Adipose tissue (tissue), 3 donors: ENCODE data around the gene IGF2. TPM values are rescaled to one million over a fixed set of nuclear protein-coding genes. Genes with fewer than 3 reads are reported as not detected.

ENCODE experiments used
- H3K27ac ChIP-seq: one replicate; pipeline ENCODE4 v1.5.1; 2013; ENCODE audit warnings: low read depth, low read length
- WGBS, 3 donors: extraction: QIAGEN DNeasy Blood & Tissue Kit; methylation state at CpG; one replicate each; pipeline ENCODE4 v1.1.7; 2013; 5-methylcytosine and 5-hydroxymethylcytosine counted together
- polyA plus RNA-seq, 3 donors: library from polyadenylated mRNA; stranded (reverse); fragments of 200-250 nt; gene quantifications; one replicate each; pipeline ENCODE4 v1.2.3, GENCODE V29; 2013
- donor health status: healthy with polysubstance abuse.
- donor health status: Bipolar disorder and iron deficiency.
- donor health status: healthy.

Gene IGF2
- polyA plus RNA-seq, 3 donors, result 6.7 to 133 (median 31.7) TPM

DNA sequence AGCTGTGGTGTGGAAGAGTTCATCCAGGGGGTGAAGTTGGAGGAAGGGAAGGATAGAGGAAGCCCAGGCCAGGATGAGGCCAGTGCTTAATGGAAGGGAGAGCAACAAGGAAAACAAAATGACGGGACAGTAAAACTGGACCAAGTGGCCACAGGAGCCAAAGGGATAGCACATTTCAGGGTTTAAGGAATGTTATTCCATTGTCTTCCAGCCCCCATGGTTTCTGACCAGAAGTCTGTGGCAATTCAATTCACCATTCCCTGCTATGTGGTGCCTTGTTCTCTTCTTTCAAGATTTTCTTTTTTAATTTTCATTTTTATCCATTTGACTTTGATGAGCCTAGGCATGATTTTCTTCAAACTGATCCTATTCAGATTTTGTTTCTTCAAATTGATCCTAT is 22.5 kb downstream of the IGF2 start:
- 81 to 92% (median 84%) methylated on average over 1 of the region's 1 CpG for WGBS, 3 donors
- H3K27ac ChIP-seq, result no peak overlapping the region

GRCh38 chr11:2115308-2115707 is 23.9 kb downstream of the IGF2 start:
- no peak overlapping the region for H3K27ac ChIP-seq
- 96 to 99% (median 96%) methylated on average over 11 to 12 of the region's 12 CpGs for WGBS, 3 donors

DNA sequence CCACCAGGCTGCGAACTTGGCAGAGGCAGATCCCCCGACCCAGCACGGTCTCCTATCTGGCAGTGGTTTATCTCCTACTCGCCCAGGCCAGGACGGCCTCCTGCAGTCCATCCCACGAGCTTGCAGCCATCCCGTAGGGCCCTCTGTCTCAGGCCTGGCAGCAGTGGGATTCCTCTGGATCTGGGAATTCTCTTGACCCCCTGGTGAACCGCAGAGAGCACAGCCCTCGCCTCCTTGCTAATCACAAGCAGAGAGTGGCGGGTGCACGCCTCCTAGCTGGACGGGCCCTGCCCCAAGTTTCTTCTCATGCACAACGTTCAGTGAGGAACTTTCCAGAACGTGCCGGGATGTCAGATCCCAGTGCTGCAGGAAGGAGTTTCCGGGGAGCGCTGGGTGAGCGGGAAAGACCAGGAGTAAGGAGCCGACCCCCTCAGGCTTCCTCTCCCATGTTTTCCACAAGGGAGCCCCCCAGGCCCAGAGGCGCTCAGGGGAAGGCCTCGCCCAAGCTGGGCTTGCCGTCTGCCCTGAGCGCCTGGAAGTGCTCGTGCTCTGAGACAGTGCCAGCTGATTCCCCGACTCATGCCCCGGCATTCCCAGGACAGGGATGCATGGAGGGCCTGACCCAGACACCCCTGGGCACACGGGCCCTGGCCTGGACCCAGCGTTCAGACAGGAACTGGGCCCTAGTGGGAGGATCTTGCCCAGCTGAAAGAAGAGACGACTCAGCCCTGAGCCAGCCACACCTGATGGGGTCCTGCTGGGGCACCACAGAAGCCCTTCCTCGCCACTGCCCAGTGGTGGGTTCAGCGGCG is 24.6 kb downstream of the IGF2 start:
- WGBS, 3 donors, result 79 to 85% (median 82%) methylated on average over 32 of the region's 32 CpGs
- H3K27ac ChIP-seq, result no peak overlapping the region

DNA sequence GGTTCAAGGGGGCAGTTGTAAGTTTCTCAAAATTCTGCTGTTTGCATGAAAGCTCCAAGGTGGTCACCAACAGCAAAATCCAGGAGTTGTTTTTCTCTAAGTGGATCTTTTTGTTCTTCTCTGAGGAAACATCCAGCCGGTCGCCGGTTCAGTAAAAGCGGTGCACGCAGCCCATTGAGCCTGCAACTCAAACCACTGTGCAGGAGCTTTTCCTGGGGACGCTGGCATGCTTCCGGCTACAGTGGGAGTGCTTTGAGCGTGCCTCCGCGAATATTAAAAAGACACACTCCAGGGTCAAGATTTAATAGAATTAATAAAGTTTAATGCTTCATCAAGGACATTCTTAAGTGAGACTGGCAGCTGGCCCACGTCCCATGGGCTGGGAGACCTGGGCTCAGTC is 25.4 kb downstream of the IGF2 start:
- WGBS, 3 donors, result 77 to 86% (median 84%) methylated on average over 11 of the region's 11 CpGs
- H3K27ac ChIP-seq, result no peak overlapping the region

GRCh38 chr11:2110521-2110920 is 28.7 kb downstream of the IGF2 start:
- H3K27ac ChIP-seq, result no peak overlapping the region
- 82 to 87% (median 86%) methylated on average over 12 of the region's 12 CpGs for WGBS, 3 donors

DNA sequence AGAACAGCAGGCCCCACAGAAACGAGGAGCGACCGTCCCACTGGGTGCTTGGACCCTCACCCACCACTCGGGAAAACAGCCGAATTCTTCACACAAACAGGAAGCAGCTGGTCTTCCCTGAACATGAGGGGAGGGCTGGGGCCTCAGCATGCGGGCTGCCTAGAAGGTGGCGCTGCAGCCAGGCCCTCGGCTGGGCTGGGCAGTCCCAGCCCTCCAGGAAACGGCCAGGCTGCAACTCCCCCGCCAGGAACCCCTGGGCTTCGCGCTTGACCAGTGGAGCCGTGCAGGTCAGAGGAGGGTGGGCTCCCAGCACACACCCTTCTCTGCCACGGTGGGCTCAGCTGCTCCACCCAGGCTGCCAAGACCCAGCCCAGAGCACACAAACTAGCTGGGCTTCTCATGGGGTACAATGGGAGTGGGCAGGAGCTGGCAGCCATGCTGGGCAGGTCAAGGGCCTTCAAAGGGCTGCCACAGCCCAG is 29.6 kb downstream of the IGF2 start:
- 23 to 55% (median 25%) methylated on average over 14 of the region's 14 CpGs for WGBS, 3 donors
- H3K27ac ChIP-seq, result no peak overlapping the region

- no peak overlapping the region for H3K27ac ChIP-seq
- WGBS, 3 donors, result 51 to 73% (median 53%) methylated on average over 21 to 23 of the region's 23 CpGs
Measured at GRCh38 chr11:2108675-2109491, 30.3 kb downstream of the IGF2 start.

DNA sequence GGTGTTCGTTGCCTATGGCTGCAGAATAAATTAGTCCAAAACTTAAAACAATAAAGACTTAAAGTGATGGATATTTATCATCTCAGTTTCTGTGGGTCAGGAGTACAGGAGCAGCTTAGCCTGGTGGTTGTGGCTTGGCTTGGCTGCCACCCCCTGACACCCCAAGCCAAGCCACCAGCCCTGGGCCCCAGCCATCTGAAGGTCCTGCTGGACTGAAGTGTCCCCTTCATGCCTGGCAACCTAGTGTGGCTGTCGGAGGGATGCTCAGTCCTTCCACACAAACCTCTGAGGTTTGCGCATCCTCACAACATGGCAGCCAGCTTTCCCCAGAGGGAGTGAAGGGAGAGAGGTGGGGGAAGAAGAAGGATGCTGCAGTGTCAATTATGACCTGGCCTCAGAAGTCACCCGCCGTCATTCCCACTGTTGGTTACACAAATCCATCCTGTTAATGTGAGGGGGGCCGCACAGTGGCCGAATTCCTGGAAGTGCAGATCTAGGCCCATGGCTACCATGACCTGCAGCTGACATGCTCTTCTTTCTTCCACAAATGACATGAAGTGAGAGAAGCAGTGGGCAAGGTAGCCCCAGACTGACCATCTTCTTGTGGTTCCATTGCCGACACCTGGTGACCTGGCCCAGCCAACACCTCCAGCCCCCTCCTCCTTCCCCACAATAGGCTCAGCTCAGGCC is 31.1 kb downstream of the IGF2 start:
- WGBS, 3 donors, result 89 to 96% (median 95%) methylated on average over 8 of the region's 8 CpGs
- H3K27ac ChIP-seq, result no peak overlapping the region

DNA sequence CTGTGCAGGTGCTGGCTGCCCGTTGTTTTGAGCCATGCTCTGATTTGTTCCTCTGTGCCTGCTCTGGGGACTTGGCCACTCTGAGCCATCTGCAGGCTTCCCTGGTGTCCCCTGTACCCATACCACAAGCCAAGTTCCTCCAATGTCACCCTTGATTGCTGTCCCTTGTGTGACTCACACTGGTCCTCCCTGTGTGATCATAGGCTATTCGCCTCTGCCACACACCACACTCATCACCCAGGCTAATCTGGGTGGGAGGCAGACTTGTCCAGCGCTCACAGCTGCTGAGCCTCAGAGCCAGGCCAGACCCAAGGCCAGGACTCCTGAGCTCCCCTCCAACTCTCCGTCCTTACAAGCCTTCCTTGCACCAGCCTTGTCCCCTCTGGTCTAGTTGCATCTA is 31.7 kb downstream of the IGF2 start:
- no peak overlapping the region for H3K27ac ChIP-seq
- WGBS, 3 donors, result 84 to 98% (median 92%) methylated on average over 4 of the region's 4 CpGs

GRCh38 chr11:2106583-2107209 is 32.5 kb downstream of the IGF2 start:
- WGBS, 3 donors, result 83 to 98% (median 93%) methylated on average over 1 of the region's 1 CpG
- no peak overlapping the region for H3K27ac ChIP-seq

DNA sequence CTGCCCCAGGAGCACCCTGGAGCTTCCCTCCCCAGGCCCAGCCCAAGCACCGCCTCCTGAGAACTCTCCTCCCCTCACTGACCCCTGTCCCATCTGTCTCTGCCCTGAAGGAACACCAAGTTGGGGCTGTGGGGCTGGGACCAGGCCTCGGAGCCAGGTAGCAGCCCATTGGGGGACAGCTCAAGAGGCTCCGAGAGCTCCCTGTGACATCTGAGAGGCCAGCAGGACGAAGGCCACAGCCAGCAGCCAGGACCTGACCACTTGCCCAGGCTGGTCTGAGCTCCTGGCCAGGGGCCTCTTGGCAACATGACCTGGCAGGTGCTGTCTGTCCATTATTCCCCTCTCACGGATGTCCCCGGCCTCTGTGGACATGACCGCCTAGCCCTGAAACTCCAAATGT is 33.7 kb downstream of the IGF2 start:
- 94 to 95% (median 95%) methylated on average over 7 of the region's 7 CpGs for WGBS, 3 donors
- H3K27ac ChIP-seq, result no peak overlapping the region

DNA sequence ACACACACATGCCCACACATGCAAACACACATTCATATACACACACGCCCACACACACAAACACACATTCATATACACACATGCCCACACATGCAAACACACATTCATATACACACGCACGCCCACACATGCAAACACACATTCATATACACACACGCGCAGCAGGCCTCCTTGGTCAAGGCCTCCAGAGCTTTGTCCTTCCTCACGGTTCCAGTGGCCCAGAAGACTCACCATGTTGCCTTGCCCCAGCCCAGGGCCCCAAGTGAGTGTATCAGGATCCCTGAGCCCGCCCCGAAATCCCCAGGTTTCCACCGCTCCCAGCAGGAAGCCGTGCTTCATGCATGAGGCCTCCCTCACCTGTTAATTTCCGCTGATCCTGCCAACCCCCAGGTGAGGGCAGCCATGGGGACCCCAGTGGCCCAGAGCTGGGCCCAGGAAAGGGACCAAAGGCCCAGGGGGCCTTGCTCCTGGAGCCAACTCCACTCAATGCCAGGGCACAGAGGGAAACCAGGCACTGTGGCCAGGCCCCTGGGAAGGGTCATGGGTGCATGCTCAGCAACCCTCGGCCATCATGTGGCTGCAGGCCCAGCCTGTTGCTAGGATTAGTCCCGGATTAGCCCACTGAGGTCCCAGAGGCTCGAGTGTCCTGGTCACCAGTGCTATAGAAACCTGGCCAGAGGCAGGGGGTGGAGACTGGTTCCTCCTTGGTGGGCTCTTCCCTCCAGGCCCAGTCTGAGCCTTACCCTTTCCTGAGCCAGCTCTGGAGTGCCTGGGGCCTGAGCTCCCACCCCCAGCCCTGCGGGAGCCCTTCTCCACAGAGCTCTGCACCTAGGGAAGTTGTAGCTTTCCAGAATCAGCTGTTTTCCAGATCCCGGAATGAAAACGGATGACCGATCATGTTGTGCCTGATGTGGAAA is 34.4 kb downstream of the IGF2 start:
- no peak overlapping the region for H3K27ac ChIP-seq
- 88 to 94% (median 92%) methylated on average over 18 of the region's 18 CpGs for WGBS, 3 donors

GRCh38 chr11:2103668-2104523 is 35.3 kb downstream of the IGF2 start:
- H3K27ac ChIP-seq, result no peak overlapping the region
- WGBS, 3 donors, result 96 to 97% (median 96%) methylated on average over 24 to 25 of the region's 25 CpGs

DNA sequence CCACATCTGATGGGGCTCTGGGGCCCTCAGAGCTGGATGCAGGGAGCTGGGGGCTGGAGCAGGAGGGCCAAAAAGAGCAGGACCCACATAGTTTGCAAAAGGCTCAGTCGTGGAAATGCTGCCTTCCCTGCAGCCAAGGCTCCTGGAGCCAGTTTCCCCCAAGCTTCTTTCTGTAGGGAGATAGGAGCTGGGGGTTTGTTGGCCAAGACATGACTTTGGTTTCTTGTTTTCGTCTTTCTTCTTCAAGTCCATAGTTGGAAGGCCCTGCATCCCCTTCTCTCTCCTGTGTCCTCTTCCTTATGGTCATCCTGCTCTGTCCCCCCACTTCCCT is 36.3 kb downstream of the IGF2 start:
- WGBS, 3 donors, result 44 to 74% (median 69%) methylated on average over 2 of the region's 2 CpGs
- no peak overlapping the region for H3K27ac ChIP-seq

DNA sequence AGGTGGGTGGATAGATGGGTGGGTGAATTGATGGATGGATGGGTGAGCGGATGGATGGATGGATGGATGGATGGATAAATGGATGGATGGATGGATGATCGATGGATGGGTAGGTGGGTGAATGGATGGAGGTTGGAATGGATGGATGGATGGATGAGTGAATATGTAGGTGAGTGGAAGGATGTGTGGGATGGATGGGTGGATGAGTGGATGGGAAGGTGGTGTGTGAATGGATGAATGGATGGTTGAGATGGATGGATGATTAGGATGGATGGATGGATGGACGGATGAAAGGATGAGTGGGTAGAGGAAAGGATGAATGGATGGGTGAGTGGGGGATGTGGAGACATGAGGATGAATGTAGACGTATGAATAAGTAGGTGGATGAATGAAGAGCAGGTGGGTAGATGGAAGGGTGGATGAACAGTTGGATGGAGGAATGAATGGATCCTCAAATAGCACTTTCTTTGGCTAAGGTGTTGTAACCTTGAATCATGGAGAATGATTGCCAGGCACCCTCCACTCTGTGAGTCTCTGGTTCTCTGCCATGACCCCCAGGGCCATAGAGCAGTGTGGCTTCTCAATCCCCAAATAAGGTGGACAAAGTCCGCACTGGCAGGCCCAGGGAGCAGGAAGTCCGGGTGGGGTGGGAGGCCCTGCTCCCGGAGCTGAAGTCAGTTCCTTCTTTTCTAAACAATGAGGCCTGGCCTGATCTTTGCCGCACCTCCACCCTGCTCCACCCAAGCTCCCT is 36.9 kb downstream of the IGF2 start:
- 62 to 75% (median 66%) methylated on average over 8 of the region's 8 CpGs for WGBS, 3 donors
- no peak overlapping the region for H3K27ac ChIP-seq

DNA sequence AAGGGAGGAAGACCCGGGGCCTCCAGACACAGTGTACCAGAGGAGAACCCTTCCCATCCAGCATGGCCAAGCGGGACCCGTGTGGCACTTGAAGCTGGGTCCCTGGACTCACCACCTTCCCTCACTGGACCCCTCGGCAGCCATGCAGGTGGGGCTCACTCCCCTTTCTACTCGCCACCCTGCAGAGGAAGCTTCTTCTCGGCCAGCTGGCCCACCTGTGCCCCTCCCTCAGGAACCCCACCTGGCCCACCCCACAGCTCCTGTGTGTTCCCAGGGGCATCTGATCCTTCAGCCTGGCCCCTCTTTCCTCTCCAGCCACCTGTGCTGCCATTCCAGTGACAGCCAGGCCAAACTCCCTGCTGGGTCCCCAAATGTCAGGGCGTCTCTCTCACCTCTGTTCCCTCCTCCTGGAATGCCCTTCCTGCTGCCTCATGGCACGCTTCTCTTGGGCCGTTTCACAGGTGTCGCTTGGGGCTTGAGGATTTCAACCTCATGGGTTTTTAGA is 38.0 kb downstream of the IGF2 start:
- WGBS, 3 donors, result 90 to 93% (median 91%) methylated on average over 10 of the region's 10 CpGs
- no peak overlapping the region for H3K27ac ChIP-seq
